Keratinocyte (primary cell): Measurements from ENCODE around the gene SECTM1.

Experiments
- EZH2 ChIP-seq: IDR thresholded peaks from one replicate; pipeline ENCODE4 v1.6.1; 2012; ENCODE audit warnings: inconsistent platforms, mild to moderate bottlenecking, low read length, moderate library complexity
- TF ChIP-seq, protein P1 (sequence below), 3 experiments: IDR thresholded peaks in 1 of 3; conservative IDR thresholded peaks in 1 of 3; optimal IDR thresholded peaks in 1 of 3; 2 replicates in 2 of 3; 3 replicates in 1 of 3; pipeline versions ENCODE3 to v1.5.1; 2011; ENCODE audit warnings: low read length in 3 of 3, mild to moderate bottlenecking in 3 of 3, moderate library complexity in 2 of 3, control low read depth in 1 of 3, inconsistent platforms in 1 of 3; ENCODE audit not compliant: insufficient read depth in 2 of 3; ENCODE audit errors: extremely low read depth in 1 of 3

DNA sequence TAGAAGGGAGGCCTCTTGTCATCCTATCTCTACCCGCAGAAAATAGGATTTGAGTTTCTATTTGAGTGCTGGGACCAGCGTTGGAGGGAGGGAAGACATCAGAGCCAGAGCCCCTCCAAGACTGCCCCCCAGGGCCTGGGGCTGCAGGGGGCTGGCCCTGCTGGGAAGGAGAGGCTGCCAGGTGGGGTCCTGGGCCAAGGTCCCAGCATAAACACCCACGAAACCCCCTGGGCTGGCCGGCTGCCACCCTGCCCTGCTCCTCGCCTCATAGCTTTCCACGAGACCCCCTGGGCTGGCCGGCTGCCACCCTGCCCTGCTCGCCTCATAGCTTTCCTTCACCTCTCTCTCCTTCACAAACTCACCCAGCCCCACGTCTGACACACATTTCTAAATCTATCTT lies 14.9 kb upstream of the SECTM1 start:
- TF ChIP-seq, protein P1, sequence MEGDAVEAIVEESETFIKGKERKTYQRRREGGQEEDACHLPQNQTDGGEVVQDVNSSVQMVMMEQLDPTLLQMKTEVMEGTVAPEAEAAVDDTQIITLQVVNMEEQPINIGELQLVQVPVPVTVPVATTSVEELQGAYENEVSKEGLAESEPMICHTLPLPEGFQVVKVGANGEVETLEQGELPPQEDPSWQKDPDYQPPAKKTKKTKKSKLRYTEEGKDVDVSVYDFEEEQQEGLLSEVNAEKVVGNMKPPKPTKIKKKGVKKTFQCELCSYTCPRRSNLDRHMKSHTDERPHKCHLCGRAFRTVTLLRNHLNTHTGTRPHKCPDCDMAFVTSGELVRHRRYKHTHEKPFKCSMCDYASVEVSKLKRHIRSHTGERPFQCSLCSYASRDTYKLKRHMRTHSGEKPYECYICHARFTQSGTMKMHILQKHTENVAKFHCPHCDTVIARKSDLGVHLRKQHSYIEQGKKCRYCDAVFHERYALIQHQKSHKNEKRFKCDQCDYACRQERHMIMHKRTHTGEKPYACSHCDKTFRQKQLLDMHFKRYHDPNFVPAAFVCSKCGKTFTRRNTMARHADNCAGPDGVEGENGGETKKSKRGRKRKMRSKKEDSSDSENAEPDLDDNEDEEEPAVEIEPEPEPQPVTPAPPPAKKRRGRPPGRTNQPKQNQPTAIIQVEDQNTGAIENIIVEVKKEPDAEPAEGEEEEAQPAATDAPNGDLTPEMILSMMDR (optimal IDR thresholded peaks at IDR 0.05 in 1 of 3, IDR thresholded peaks at IDR 0.05 in 1 of 3, conservative IDR thresholded peaks at IDR 0.05 in 1 of 3; ENCODE audit: extremely low read depth in 1 of 3, insufficient read depth in 2 of 3, low read length in 3 of 3) = no peak
- TF ChIP-seq EZH2 = no peak
